ENCODE data around the gene ADARB2.

ADARB2 gene

GRCh38 chr10:1735562-1735961 lies 1.8 kb downstream of the ADARB2 start:
- FAIRE-seq: no peak

GRCh38 chr10:1734288-1734687 lies 3.0 kb downstream of the ADARB2 start:
- FAIRE-seq: no peak

- no peak for FAIRE-seq
These were observed 3.6 kb downstream of the ADARB2 start for GRCh38 chr10:1733720-1734119.

- FAIRE-seq: no peak
These were observed 4.7 kb downstream of the ADARB2 start for GRCh38 chr10:1732564-1732996.

- FAIRE-seq: no peak
These were observed 5.7 kb downstream of the ADARB2 start for GRCh38 chr10:1731592-1731991.

- FAIRE-seq: no peak
These were observed 7.6 kb downstream of the ADARB2 start for GRCh38 chr10:1729751-1730150.

- no peak for FAIRE-seq
These were observed 10.5 kb downstream of the ADARB2 start for GRCh38 chr10:1726861-1727260.

- FAIRE-seq: no peak
These were observed 12.3 kb downstream of the ADARB2 start for GRCh38 chr10:1724921-1725488.

GRCh38 chr10:1716839-1717238 lies 20.5 kb downstream of the ADARB2 start:
- FAIRE-seq: no peak

- no peak for FAIRE-seq
These were observed 21.5 kb downstream of the ADARB2 start for GRCh38 chr10:1715821-1716220.

- FAIRE-seq: no peak
These were observed 24.2 kb downstream of the ADARB2 start for GRCh38 chr10:1712944-1713671.

GRCh38 chr10:1712314-1712713 lies 25.0 kb downstream of the ADARB2 start:
- FAIRE-seq: no peak

GRCh38 chr10:1709161-1709560 lies 28.2 kb downstream of the ADARB2 start:
- FAIRE-seq: peak; percentile 95

GRCh38 chr10:1708746-1709145 lies 28.6 kb downstream of the ADARB2 start:
- FAIRE-seq: no peak

- no peak for FAIRE-seq
These were observed 30.6 kb downstream of the ADARB2 start for GRCh38 chr10:1706711-1707110.

- FAIRE-seq: no peak
These were observed 31.1 kb downstream of the ADARB2 start for GRCh38 chr10:1706256-1706655.

GRCh38 chr10:1698185-1698584 lies 39.1 kb downstream of the ADARB2 start:
- no peak for FAIRE-seq

GRCh38 chr10:1696106-1696505 lies 41.2 kb downstream of the ADARB2 start:
- FAIRE-seq: no peak

GRCh38 chr10:1690086-1690485 lies 47.2 kb downstream of the ADARB2 start:
- no peak for FAIRE-seq

- FAIRE-seq: no peak
These were observed 48.8 kb downstream of the ADARB2 start for GRCh38 chr10:1688531-1688930.

- FAIRE-seq: no peak
These were observed 49.6 kb downstream of the ADARB2 start for GRCh38 chr10:1687623-1688150.

GRCh38 chr10:1687190-1687589 lies 50.1 kb downstream of the ADARB2 start:
- FAIRE-seq: no peak

- FAIRE-seq: no peak
These were observed 50.9 kb downstream of the ADARB2 start for GRCh38 chr10:1686491-1686749.

GRCh38 chr10:1685699-1686490 lies 51.4 kb downstream of the ADARB2 start:
- no peak for FAIRE-seq
